GM12892 (cell line): ENCODE results near the gene EXOC4.

ENCODE experiments used
- POLR2A ChIP-seq: IDR thresholded peaks from 2 replicates; pipeline ENCODE4 v1.6.1; 2011; ENCODE audit warnings: low read depth, low read length, control low read depth
- POLR2AphosphoS5 ChIP-seq: IDR thresholded peaks from 2 replicates; pipeline ENCODE4 v1.6.1; 2011; ENCODE audit warnings: low read depth, low read length, control low read depth

DNA sequence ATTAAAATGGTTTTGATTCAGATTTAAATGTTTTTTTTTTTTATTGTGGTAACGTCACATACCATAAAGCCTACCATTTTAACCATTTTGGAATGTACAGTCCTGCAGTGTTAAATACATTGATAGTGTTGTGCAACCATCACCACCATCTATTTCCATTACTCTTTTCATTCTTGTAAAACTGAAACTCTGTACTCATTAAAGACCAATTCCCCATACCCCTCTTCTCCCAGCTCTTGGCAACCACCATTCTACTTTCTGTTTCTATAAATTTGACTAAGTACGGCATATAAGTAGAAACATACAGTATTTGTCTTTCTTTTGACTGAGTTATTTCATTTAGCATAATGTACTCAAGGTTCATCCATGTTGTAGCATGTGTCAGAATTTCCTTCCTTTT lies 96.2 kb downstream of the EXOC4 start:
- TF ChIP-seq POLR2AphosphoS5: no peak
- no peak for TF ChIP-seq POLR2A
